ENCODE data around the gene NCEH1.

Gene NCEH1

GRCh38 chr3:172713316-172713715 is 2.4 kb upstream of the NCEH1 start:
- TF ChIP-seq GATA3 (IDR thresholded peaks at IDR 0.05; ENCODE audit: low read depth, low read length) (no peak), GATA2 (IDR thresholded peaks at IDR 0.05; ENCODE audit: low read depth, low read length) (no peak)

- TF ChIP-seq GATA3 (IDR thresholded peaks at IDR 0.05; ENCODE audit: low read depth, low read length) (no peak), GATA2 (IDR thresholded peaks at IDR 0.05; ENCODE audit: low read depth, low read length) (no peak)
Measured at GRCh38 chr3:172711454-172711795, 558 bp upstream of the NCEH1 start.

- no peak for TF ChIP-seq GATA3 (IDR thresholded peaks at IDR 0.05; ENCODE audit: low read depth, low read length)
Measured at GRCh38 chr3:172709774-172710663, 848 bp downstream of the NCEH1 start.

- no peak for TF ChIP-seq GATA3 (IDR thresholded peaks at IDR 0.05; ENCODE audit: low read depth, low read length)
Measured at GRCh38 chr3:172708921-172709773, 1.7 kb downstream of the NCEH1 start.

GRCh38 chr3:172707967-172708366 is 2.9 kb downstream of the NCEH1 start:
- TF ChIP-seq GATA2 (IDR thresholded peaks at IDR 0.05; ENCODE audit: low read depth, low read length): no peak

GRCh38 chr3:172707030-172707429 is 3.8 kb downstream of the NCEH1 start:
- TF ChIP-seq GATA3 (IDR thresholded peaks at IDR 0.05; ENCODE audit: low read depth, low read length): no peak
- no peak for TF ChIP-seq GATA2 (IDR thresholded peaks at IDR 0.05; ENCODE audit: low read depth, low read length)

- no peak for TF ChIP-seq GATA2 (IDR thresholded peaks at IDR 0.05; ENCODE audit: low read depth, low read length)
Measured at GRCh38 chr3:172705170-172705569, 5.7 kb downstream of the NCEH1 start.

- TF ChIP-seq GATA2 (IDR thresholded peaks at IDR 0.05; ENCODE audit: low read depth, low read length) (no peak), GATA3 (IDR thresholded peaks at IDR 0.05; ENCODE audit: low read depth, low read length) (no peak)
Measured at GRCh38 chr3:172704001-172704400, 6.9 kb downstream of the NCEH1 start.

- TF ChIP-seq GATA3 (IDR thresholded peaks at IDR 0.05; ENCODE audit: low read depth, low read length): no peak
- no peak for TF ChIP-seq GATA2 (IDR thresholded peaks at IDR 0.05; ENCODE audit: low read depth, low read length)
Measured at GRCh38 chr3:172702256-172702655, 8.6 kb downstream of the NCEH1 start.

- TF ChIP-seq GATA3 (IDR thresholded peaks at IDR 0.05; ENCODE audit: low read depth, low read length) (no peak), GATA2 (IDR thresholded peaks at IDR 0.05; ENCODE audit: low read depth, low read length) (no peak)
Measured at GRCh38 chr3:172701751-172702150, 9.1 kb downstream of the NCEH1 start.

GRCh38 chr3:172700936-172701455 is 9.9 kb downstream of the NCEH1 start:
- TF ChIP-seq GATA2 (IDR thresholded peaks at IDR 0.05; ENCODE audit: low read depth, low read length) (no peak), GATA3 (IDR thresholded peaks at IDR 0.05; ENCODE audit: low read depth, low read length) (no peak)

- TF ChIP-seq GATA3 (IDR thresholded peaks at IDR 0.05; ENCODE audit: low read depth, low read length): no peak
- TF ChIP-seq GATA2 (IDR thresholded peaks at IDR 0.05; ENCODE audit: low read depth, low read length): no peak
Measured at GRCh38 chr3:172700256-172700655, 10.6 kb downstream of the NCEH1 start.

- TF ChIP-seq GATA2 (IDR thresholded peaks at IDR 0.05; ENCODE audit: low read depth, low read length): no peak
- no peak for TF ChIP-seq GATA3 (IDR thresholded peaks at IDR 0.05; ENCODE audit: low read depth, low read length)
Measured at GRCh38 chr3:172699031-172699430, 11.8 kb downstream of the NCEH1 start.

- TF ChIP-seq GATA2 (IDR thresholded peaks at IDR 0.05; ENCODE audit: low read depth, low read length): no peak
- TF ChIP-seq GATA3 (IDR thresholded peaks at IDR 0.05; ENCODE audit: low read depth, low read length): no peak
Measured at GRCh38 chr3:172698631-172699030, 12.2 kb downstream of the NCEH1 start.

- TF ChIP-seq GATA3 (IDR thresholded peaks at IDR 0.05; ENCODE audit: low read depth, low read length) (no peak), GATA2 (IDR thresholded peaks at IDR 0.05; ENCODE audit: low read depth, low read length) (no peak)
Measured at GRCh38 chr3:172697558-172697957, 13.3 kb downstream of the NCEH1 start.

Measured in SH-SY5Y (cell line).